GM21447 (cell line): ENCODE measurements around the gene PIEZO1.
"Not testable (repeated sequence)": the region's sequence is repeated elsewhere in the genome, so short reads cannot be mapped to it uniquely, and the experiment has no call there.

Experiments
- ATAC-seq: cut with Tn5 transposase; IDR thresholded peaks from one replicate; pipeline ENCODE4 v1.9.1; 2021; ENCODE audit not compliant: unreplicated experiment

Gene PIEZO1, protein sequence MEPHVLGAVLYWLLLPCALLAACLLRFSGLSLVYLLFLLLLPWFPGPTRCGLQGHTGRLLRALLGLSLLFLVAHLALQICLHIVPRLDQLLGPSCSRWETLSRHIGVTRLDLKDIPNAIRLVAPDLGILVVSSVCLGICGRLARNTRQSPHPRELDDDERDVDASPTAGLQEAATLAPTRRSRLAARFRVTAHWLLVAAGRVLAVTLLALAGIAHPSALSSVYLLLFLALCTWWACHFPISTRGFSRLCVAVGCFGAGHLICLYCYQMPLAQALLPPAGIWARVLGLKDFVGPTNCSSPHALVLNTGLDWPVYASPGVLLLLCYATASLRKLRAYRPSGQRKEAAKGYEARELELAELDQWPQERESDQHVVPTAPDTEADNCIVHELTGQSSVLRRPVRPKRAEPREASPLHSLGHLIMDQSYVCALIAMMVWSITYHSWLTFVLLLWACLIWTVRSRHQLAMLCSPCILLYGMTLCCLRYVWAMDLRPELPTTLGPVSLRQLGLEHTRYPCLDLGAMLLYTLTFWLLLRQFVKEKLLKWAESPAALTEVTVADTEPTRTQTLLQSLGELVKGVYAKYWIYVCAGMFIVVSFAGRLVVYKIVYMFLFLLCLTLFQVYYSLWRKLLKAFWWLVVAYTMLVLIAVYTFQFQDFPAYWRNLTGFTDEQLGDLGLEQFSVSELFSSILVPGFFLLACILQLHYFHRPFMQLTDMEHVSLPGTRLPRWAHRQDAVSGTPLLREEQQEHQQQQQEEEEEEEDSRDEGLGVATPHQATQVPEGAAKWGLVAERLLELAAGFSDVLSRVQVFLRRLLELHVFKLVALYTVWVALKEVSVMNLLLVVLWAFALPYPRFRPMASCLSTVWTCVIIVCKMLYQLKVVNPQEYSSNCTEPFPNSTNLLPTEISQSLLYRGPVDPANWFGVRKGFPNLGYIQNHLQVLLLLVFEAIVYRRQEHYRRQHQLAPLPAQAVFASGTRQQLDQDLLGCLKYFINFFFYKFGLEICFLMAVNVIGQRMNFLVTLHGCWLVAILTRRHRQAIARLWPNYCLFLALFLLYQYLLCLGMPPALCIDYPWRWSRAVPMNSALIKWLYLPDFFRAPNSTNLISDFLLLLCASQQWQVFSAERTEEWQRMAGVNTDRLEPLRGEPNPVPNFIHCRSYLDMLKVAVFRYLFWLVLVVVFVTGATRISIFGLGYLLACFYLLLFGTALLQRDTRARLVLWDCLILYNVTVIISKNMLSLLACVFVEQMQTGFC (N-terminal part only)

GRCh38 chr16:88785106-88785924, at the start of gene PIEZO1:
PIEZO1 (minus strand) TSS chr16:88785220; CDS start chr16:88784964, 256 bp downstream.
- no peak for ATAC-seq

DNA sequence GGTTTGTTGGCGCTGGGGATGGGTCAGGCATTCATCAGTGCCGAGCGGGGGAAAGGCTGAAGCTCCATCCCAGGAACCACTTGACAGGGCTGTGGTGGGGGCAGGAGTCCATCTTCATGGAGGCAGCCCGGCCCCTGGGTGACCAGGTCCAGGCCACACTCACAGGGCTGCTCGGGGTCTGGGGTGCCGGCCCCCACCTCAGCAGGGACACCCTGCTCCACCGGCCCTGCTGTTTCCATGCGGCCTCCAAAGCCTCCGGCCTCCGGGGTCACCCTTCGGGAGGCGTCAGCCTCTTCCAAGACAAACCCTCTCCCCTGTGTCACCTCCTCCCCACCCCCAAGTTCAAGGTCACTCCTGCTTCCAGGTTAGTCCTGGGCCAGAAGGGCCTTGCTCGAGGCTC, 49.6 kb upstream of the PIEZO1 start:
- ATAC-seq: no peak

DNA sequence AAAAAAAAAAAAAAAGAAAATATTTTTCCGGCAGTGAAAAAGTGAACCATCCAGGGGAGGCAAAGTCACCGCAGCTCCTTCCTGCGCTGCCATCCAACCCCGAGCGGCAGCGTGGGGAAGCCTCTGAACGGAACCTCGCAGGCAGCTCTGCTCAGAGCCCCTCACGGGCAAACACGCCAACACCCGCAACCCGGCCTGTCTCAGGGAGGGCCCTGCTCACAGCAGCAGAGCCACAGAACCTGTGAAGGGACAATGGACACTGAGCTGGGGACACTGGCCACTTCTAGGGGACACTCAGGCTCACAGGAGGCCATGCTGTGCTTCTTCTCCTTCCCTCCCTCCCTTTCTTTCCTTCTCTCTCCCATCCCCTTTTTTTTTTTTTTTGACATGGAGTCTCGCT, 48.1 kb upstream of the PIEZO1 start:
- ATAC-seq: no peak

- ATAC-seq: no peak
Measured at GRCh38 chr16:88831838-88832237, 46.8 kb upstream of the PIEZO1 start.

GRCh38 chr16:88830783-88831182, 45.8 kb upstream of the PIEZO1 start:
- ATAC-seq: no peak

DNA sequence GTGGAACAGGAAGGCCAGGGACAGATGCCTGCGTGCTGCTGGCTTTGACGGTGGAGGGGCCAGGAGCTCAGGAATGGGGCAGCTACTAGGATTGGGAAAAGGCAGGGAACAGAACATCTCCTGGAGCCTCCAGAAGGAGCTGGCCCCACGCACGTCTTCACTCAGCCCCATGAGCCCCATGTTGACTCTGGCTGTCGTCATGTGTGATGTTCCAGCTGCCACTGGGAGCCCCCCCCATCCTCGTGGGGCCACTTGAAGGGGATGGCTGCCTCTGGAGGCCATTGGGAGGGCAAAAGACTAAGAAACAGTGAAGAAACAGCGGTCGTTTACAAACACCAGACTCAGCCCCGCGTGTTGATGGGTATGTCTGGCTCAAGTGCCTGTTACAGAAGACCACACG, 45.2 kb upstream of the PIEZO1 start:
- ATAC-seq: no peak

GRCh38 chr16:88828711-88829110, 43.7 kb upstream of the PIEZO1 start:
- no peak for ATAC-seq

DNA sequence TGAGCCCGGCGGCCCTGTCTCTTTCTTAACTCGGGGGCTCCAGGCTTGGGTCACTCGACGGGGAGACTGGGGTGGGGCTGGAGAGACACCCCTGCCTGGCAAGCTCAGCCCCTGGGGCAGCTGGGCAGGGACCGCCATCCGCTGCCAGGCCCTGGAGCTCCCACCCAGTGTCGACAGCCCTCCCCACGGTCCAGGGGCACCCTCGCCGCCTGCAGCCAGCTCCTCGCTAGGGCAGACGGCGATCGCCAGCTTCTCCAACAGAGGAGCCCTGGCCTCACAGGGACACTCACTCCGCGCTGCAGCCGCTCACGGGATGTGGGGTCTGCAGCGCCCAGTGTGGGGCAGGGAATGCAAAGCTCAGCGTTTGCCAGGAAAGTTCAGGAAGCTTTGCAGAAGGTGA, 42.7 kb upstream of the PIEZO1 start:
- no peak for ATAC-seq

- ATAC-seq: no peak
Measured at GRCh38 chr16:88826070-88826840, 41.2 kb upstream of the PIEZO1 start.

DNA sequence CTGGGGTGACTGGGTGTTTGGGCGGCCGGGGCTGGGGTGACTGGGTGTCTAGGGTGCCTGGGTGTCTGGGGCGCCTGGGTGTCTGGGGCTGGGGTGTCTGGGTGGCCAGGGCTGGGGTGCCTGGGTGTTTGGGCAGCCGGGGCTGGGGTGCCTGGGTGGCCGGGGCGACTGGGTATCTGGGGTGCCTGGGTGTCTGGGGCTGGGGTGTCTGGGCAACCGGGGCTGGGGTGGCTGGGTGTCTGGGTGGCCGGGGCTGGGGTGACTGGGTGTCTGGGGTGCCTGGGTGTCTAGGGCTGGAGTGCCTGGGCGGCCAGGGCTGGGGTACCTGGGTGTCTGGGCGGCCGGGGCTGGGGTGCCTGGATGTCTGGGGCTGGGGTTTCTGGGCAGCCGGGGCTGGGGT, 40.1 kb upstream of the PIEZO1 start:
- ATAC-seq: no peak

GRCh38 chr16:88824256-88825077, 39.4 kb upstream of the PIEZO1 start:
- no peak for ATAC-seq

GRCh38 chr16:88823646-88824045, 38.6 kb upstream of the PIEZO1 start:
- ATAC-seq: not testable (repeated sequence)

DNA sequence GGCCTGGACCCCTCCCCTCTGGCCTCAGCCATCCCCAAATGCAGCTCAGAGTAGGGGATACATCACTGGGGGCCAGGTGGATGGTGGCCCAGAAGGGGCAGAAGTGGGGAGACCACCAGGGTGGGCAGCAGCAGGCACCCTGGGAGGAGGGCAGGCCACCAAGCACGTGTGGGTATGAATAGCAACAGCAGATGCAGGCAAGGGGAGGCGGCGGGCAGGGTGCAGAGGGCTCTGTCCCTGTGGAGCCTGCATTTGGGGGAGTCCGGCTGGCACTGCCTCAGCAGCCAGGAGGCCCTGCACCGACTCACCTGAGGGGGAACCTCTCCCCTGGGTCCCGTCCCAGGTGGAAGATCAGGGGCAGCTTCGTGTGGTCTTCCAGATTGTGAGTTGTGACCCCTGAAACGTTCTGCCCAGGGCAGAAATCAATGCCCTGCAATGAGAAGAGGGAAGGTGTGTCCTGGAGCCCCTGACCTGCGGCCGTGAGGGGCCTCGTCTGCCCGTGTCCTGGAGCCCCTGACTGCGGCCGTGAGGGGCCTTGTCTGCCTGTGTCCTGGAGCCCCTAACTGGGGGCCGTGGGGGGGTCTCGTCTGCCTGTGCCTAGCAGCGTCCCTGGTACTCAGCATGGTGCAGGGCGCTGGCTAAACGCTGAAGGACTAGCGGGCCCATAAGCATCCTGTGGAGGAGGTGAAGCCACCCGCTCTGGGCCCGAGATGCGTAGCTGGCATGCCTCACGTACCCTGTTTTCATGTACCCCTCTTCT, 37.4 kb upstream of the PIEZO1 start:
- no peak for ATAC-seq

- no peak for ATAC-seq
Measured at GRCh38 chr16:88821168-88821850, 36.3 kb upstream of the PIEZO1 start.

GRCh38 chr16:88820385-88821025, 35.5 kb upstream of the PIEZO1 start:
- ATAC-seq: no peak

DNA sequence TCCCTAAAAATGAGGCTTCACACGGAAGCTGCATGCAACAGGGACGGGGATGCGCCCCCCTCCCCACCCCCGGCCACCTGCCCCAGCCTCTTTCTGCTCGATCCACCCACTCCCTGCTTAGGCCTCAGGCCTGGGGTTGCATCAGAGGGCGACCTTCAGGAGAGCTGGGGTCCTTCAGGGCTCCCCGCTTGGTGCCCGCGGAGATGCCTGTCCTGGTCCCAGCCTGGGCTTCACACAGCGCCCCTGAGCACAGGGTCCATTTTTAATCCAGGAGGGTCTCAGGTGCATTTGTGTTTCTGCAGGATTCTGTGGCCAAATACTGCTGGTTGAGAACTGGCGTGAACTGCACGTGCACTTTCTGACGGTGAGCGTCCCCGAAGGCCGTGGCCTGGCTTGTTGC, 34.1 kb upstream of the PIEZO1 start:
- no peak for ATAC-seq

DNA sequence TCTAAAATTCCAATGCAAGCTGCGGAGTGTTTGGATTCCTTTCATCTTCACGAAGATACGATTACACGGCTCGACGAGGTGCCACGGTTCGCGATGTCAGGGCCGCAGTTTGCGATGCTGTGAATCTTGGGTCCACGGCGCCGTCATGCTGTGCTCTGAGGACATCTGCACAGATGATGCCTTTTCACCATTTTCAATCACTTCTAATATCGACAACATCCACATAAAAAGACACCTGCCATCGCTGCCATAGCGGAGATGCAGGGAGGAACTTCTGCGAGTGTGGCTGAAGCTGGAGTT, 33.5 kb upstream of the PIEZO1 start:
- ATAC-seq: no peak
